ENCODE measurements around the gene ARHGAP26.
A peak's percentile ranks its signal among the peaks of the same experiment; 100 is the strongest.

The ARHGAP26 gene

GRCh38 chr5:143014017-143014651 lies 244.0 kb downstream of the ARHGAP26 start:
- no peak overlapping the region for H3K4me3 ChIP-seq (ENCODE audit: low read depth, low read length)
- peak; percentile 82 for TF ChIP-seq CTCF (IDR thresholded peaks at IDR 0.05; ENCODE audit: borderline replicate concordance, insufficient read depth, low read depth, low read length)

- TF ChIP-seq CTCF (IDR thresholded peaks at IDR 0.05; ENCODE audit: borderline replicate concordance, insufficient read depth, low read depth, low read length), result peak; percentile 63; the same call in 1 of the 2 replicates
- no peak overlapping the region for H3K4me3 ChIP-seq (ENCODE audit: low read depth, low read length)
These were observed 246.8 kb downstream of the ARHGAP26 start for GRCh38 chr5:143016777-143017516.

GRCh38 chr5:143017541-143017940 lies 247.4 kb downstream of the ARHGAP26 start:
- no peak for TF ChIP-seq CTCF (IDR thresholded peaks at IDR 0.05; ENCODE audit: borderline replicate concordance, insufficient read depth, low read depth, low read length)

GRCh38 chr5:143017992-143018391 lies 247.8 kb downstream of the ARHGAP26 start:
- H3K4me3 ChIP-seq (ENCODE audit: low read depth, low read length), result no peak overlapping the region
- no peak for TF ChIP-seq CTCF (IDR thresholded peaks at IDR 0.05; ENCODE audit: borderline replicate concordance, insufficient read depth, low read depth, low read length)

More at GRCh38 chr5:143017541-143017940, 247.4 kb downstream of the ARHGAP26 start:
- H3K4me3 ChIP-seq (ENCODE audit: low read depth, low read length), result no peak overlapping the region

GRCh38 chr5:143019157-143019556 lies 249.0 kb downstream of the ARHGAP26 start:
- no peak overlapping the region for H3K4me3 ChIP-seq (ENCODE audit: low read depth, low read length)
- TF ChIP-seq CTCF (IDR thresholded peaks at IDR 0.05; ENCODE audit: borderline replicate concordance, insufficient read depth, low read depth, low read length), result no peak

GRCh38 chr5:143019614-143020515 lies 249.7 kb downstream of the ARHGAP26 start:
- H3K4me3 ChIP-seq (ENCODE audit: low read depth, low read length), result peak overlapping the region; percentile 15
- TF ChIP-seq CTCF (IDR thresholded peaks at IDR 0.05; ENCODE audit: borderline replicate concordance, insufficient read depth, low read depth, low read length), result no peak
